BLaER1 (cell line): Measurements from ENCODE around the gene PIGV.
A peak's percentile ranks its signal among the peaks of the same experiment; 100 is the strongest.
"Not testable (repeated sequence)": the region's sequence is repeated elsewhere in the genome, so short reads cannot be mapped to it uniquely, and the experiment has no call there.

Experiments used
- H3K27ac ChIP-seq: shearing (Covaris generic); formaldehyde crosslinking; 2 replicates; pipeline ENCODE4 v1.8.1; 2022
- H3K27me3 ChIP-seq: shearing (Covaris generic); formaldehyde crosslinking; 2 replicates; pipeline ENCODE4 v1.8.1; 2022
- H3K36me3 ChIP-seq: shearing (Covaris generic); formaldehyde crosslinking; 2 replicates; pipeline ENCODE4 v1.8.1; 2022
- H3K4me1 ChIP-seq: shearing (Covaris generic); formaldehyde crosslinking; 2 replicates; pipeline ENCODE4 v1.8.1; 2022
- H3K4me2 ChIP-seq: shearing (Covaris generic); formaldehyde crosslinking; 2 replicates; pipeline ENCODE4 v1.8.1; 2022
- H3K4me3 ChIP-seq: shearing (Covaris generic); formaldehyde crosslinking; 2 replicates; pipeline ENCODE4 v1.8.1; 2022
- H3K9ac ChIP-seq: shearing (Covaris generic); formaldehyde crosslinking; 2 replicates; pipeline ENCODE4 v1.8.1; 2022
- H3K9me3 ChIP-seq: shearing (Covaris generic); formaldehyde crosslinking; 2 replicates; pipeline ENCODE4 v1.8.1; 2022
- H4K20me1 ChIP-seq: shearing (Covaris generic); formaldehyde crosslinking; 2 replicates; pipeline ENCODE4 v1.8.1; 2022
- Cebpa-rat ChIP-seq: shearing (Covaris generic); IDR thresholded peaks from 2 replicates; pipeline ENCODE4 v1.8.1; 2022

The PIGV gene

DNA sequence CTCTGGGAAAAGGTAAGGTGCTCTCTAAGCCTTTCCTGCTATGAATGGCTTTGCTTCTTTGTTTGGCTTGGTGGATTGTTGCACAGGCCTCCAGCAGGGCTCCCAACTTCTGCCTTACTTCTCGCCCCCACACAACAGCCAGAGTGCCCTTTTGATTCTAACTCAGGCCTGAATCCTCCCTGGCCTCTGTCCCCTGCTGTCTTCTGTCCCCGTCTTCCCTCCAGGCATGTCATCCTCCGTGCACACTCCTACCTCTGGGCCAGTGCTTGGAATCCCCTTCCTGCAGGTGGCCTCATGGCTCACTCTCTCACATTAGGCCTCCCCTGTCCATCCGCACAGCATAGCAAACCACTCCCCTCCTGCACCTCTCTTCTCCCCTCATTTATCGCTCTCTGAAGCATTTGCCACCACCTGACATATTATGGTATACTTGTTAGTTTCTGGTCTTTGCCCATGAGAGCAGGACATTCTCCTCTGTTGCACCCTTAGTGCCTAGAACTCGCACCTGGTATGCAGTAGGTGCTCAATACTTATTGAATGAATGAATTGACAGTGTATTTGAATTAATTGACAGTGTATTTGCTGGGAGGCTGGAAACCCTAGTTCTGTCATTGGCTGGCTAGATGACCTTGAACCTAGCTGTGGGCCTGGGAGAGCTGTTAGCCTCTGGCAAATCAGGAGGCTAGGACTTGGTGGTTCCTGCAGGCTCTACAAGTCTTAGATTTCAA lies 41.6 kb downstream of the PIGV start:
- peaks cover 61% of the 10 kb centered on the region for H4K20me1 ChIP-seq
- H3K4me3 ChIP-seq = no peak overlapping the region
- H3K9ac ChIP-seq = peak overlapping the region; percentile 33
- peaks cover 47% of the 10 kb centered on the region for H3K36me3 ChIP-seq
- no peak for TF ChIP-seq Cebpa-rat
- 0 out of 2 replicates have a peak overlapping the region, but pooled peaks have one; percentile 18 for H3K27ac ChIP-seq
- no peaks in the 10 kb centered on the region for H3K9me3 ChIP-seq
- peaks cover 75% of the 10 kb centered on the region for H3K4me1 ChIP-seq
- no peaks in the 10 kb centered on the region for H3K27me3 ChIP-seq
- peak overlapping the region; percentile 97 for H3K4me2 ChIP-seq

DNA sequence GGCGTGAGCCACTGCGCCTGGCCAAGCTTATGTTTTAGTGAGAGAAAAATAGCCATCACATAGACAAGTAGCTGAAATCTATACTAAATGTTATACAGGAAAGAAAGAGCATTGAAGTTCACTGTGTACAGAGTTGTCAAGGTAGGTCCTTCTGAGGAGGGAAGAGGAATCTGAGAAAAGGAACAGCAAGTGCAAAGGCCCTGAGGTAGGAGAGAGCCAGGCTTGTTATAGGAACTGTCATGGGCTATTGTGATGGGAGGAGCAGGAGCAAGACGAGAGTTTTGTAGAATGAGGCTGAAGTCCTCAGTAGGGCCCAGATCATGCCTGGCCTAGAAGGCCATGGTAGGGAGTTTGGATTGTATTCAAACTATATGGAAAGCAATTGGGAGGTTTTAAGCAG lies 43.3 kb downstream of the PIGV start:
- Histone ChIP-seq H3K36me3 (peaks cover 64% of the 10 kb centered on the region), H3K4me2 (no peak overlapping the region), H3K4me3 (no peak overlapping the region), H4K20me1 (peaks cover 61% of the 10 kb centered on the region), H3K27ac (no peak overlapping the region), H3K27me3 (no peaks in the 10 kb centered on the region), H3K9me3 (no peaks in the 10 kb centered on the region), H3K9ac (no peak overlapping the region), H3K4me1 (peaks cover 69% of the 10 kb centered on the region)
- no peak for TF ChIP-seq Cebpa-rat

DNA sequence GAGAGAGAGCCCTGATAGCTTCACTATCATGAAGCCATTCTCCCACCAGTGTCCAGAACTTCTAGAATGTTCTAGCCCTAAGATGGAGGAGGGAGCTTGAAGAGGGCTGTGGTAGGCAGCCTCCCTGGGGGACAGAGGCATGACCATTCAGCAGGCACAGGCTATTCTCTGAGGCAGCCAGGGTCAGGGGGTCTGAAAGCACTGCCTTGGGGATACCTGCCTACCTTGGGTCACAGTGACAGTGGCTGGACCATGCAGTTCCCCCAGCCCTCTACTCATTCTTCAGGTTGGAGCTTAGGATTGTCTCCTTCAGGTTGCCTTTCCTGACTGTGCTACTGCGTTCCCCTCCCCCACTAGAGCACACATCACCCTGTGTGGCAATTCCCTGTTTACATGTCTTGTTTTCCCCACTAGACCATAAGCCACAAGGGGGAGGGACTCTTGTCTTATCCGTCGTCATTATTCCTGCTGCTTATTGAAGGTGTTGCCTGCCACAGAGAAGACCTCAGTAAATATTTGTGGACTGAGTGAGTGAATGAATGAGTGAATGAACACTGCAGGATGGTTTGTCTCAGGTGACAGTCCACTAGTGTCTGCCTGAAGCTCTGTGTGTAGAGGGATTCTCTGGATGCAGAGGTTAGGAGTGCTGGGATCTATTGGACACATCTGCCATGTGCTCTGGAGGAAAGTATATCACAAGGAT lies 43.9 kb downstream of the PIGV start:
- peak overlapping the region; percentile 25; the same call in 1 of the 2 replicates for H3K9ac ChIP-seq
- H3K27me3 ChIP-seq = no peaks in the 10 kb centered on the region
- H3K4me1 ChIP-seq = peaks cover 67% of the 10 kb centered on the region
- 0 out of 2 replicates have a peak overlapping the region, but pooled peaks have one; percentile 29 for H3K27ac ChIP-seq
- no peak overlapping the region; the same call in 1 of the 2 replicates for H3K4me2 ChIP-seq
- no peak for TF ChIP-seq Cebpa-rat
- H3K4me3 ChIP-seq = no peak overlapping the region
- H3K9me3 ChIP-seq = no peaks in the 10 kb centered on the region
- H4K20me1 ChIP-seq = peaks cover 61% of the 10 kb centered on the region
- peaks cover 71% of the 10 kb centered on the region for H3K36me3 ChIP-seq

DNA sequence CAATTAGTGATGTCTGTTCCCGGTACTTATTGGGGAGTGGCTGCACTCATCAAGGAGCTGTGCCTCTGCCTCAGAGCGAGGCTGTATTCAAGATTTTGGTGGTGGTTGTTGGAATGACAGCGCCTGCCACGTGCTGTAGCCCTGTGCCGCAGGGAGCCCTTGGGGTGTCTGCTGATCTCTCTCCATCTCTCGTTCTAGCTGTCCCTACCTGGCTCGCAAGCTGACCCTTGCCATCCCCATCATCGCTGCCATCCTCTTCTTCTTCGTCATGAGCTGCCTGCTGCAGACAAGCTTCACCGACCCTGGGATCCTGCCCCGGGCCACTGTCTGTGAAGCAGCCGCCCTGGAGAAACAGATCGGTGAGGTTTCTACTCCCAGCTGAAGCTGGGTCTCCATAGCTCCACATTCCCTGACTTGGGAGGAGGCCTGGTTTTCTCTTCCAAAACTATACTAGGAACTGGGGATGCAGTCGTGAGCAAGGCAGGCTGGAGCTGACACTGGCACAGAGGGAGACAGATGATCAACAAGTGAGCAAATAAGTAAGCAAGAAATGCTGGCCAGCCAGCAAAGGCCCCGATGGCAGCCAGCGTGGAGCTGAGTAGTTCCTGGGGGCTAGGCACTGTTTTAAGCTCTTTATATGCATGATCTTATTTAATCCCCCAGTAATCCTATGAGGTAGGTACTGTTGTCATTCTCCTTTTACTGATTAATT lies 44.7 kb downstream of the PIGV start:
- no peak for TF ChIP-seq Cebpa-rat
- peak overlapping the region; percentile 25; the same call in 1 of the 2 replicates for H3K9ac ChIP-seq
- H3K4me1 ChIP-seq = peaks cover 65% of the 10 kb centered on the region
- peaks cover 58% of the 10 kb centered on the region for H4K20me1 ChIP-seq
- H3K27ac ChIP-seq = no peak overlapping the region
- H3K4me2 ChIP-seq = peak overlapping the region; percentile 88
- H3K27me3 ChIP-seq = no peaks in the 10 kb centered on the region
- H3K4me3 ChIP-seq = no peak overlapping the region
- no peaks in the 10 kb centered on the region for H3K9me3 ChIP-seq
- peaks cover 74% of the 10 kb centered on the region for H3K36me3 ChIP-seq

DNA sequence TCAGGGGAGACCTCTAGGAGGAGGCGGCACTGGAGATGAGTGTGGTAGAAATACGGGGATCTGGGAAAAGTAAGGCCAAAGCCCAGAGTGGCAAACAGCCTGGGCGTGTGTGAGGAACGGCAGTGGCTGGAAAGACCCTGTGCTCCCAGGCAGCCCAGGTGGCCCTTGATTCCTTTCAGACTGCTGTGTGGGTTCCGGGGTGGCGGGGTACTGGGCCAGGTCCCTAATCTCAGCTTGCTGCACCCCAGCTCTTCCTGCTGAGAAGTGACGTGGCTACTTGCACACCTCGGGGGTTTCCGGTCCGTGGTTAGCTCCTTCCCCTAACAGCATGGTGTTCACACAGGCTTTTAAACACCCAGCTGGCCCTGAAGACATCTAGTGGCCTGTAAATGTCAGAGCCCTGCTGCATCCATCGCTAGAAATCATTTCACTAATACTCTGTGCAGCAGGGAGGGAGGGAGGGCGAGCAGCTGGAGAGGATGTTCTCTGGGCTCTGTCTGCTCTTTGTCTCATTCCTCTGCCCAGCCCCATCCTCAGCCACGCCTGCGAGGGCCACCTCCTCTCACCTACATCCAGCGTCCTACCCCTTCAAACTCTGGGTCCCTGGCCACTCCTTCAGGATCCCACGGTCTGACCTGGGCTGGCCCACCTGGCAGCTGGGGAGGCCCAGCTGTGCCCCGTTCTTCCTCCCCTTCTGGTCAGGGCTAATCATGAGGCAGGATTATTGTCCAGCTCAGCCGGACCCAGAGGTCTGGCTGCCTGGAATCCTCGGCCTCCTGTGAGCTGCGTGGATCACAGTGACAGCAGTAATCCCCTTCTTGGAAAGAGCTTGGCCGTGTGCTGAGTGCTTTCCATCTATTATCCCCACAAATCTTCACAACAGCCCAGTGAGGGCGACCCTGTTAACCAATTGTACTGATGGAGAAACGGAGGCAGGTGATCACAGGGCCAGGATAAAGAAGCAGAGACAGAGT lies 46.0 kb downstream of the PIGV start:
- H3K27me3 ChIP-seq = no peaks in the 10 kb centered on the region
- H4K20me1 ChIP-seq = peaks cover 52% of the 10 kb centered on the region
- H3K27ac ChIP-seq = peak overlapping the region; percentile 82
- no peaks in the 10 kb centered on the region for H3K9me3 ChIP-seq
- peaks cover 53% of the 10 kb centered on the region for H3K4me1 ChIP-seq
- H3K4me3 ChIP-seq = no peak overlapping the region
- H3K36me3 ChIP-seq = peaks cover 87% of the 10 kb centered on the region
- H3K9ac ChIP-seq = peak overlapping the region; percentile 68
- no peak for TF ChIP-seq Cebpa-rat
- H3K4me2 ChIP-seq = peak overlapping the region; percentile 88

DNA sequence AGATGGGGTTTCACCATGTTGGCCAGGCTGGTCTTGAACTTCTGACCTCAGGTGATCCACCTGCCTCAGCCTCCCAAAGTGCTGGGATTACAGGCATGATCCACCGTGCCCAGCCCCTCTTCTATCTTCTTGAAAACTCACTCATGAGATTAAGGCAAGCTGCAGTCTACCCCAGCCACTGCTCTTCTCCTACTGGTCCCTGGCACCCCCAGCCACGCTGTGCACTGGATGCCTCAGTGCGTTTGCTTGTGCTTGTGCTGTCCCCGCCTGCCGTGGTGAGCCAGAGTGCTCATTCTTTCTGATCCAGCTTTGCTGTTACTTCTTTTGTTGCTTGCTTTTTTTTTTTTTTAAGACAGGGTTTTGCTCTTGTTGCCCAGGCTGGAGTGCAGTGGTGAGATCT lies 49.9 kb downstream of the PIGV start:
- H3K36me3 ChIP-seq = peaks cover 92% of the 10 kb centered on the region

DNA sequence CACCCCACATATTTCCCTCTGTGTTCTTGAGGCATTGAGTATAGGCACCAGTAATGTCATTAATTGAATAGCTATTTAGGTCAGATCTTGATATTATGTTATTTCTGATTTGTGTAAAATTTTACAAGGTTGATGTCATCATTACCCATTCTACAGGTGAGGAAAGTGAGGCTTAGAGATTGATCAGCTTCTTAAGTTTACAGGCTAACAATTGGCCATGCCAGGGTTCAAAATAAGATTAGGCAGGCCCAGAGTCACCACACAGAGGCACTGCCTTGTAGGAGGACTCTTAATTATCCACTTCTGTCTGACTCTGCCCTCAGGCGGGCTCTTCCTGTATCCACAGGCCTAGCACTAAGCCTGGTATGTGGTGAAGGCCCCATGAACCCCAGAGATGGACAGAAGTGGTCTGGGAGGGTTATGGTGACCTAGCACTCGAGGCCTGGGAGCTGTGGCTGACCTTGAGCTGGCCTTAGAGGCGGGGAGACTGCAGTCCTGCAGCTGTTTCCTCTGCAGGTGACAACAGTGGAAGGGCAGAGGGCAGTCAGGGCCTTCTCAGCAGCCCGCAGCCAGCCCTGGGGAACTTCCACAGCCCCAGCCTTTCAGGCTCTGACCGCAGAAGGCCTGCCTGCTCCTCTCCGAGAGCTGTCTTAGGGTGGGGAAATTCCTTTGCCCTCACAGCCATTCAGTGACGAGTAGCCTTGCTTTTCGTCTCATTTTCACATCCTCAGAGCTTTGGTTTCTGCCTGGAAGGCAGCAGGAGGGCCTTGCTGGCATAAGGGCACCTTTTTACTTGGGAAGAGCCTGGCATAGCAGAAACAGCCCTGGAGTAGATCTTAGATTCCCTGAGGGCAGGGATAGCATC lies 51.0 kb downstream of the PIGV start:
- Histone ChIP-seq H3K9ac (peak overlapping the region; percentile 38; the same call in 1 of the 2 replicates), H3K4me3 (no peak overlapping the region), H3K27me3 (no peaks in the 10 kb centered on the region), H3K9me3 (no peaks in the 10 kb centered on the region), H3K4me1 (peaks cover 11% of the 10 kb centered on the region), H3K27ac (no peak overlapping the region), H3K36me3 (peaks cover 95% of the 10 kb centered on the region), H4K20me1 (peaks cover 16% of the 10 kb centered on the region), H3K4me2 (no peak overlapping the region)
- no peak for TF ChIP-seq Cebpa-rat

More for the DNA sequence above, 49.9 kb downstream of the PIGV start:
- Histone ChIP-seq H3K4me1 (peaks cover 21% of the 10 kb centered on the region), H4K20me1 (peaks cover 25% of the 10 kb centered on the region)
- H3K27me3 ChIP-seq, H3K9me3 ChIP-seq, H3K27ac ChIP-seq, H3K9ac ChIP-seq, H3K4me2 ChIP-seq, H3K4me3 ChIP-seq: not testable (repeated sequence)

DNA sequence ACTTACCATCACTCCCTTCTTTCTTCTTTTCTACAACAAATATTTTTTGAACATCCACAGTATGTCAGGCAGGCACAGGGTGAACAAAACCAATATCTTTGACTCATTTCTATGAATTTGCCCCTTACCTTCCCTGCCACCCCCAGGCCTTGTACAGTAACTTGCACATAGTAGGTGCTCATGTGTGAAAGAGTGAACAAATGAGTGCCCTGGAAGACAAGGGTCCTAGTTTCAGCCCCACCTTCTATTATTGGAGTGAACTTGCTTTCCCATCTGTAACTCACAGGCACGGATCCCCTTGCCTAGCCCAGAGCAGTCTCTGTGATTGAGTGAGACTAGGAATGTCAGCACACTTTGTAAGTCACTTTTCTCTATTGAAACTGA lies 51.6 kb downstream of the PIGV start:
- Histone ChIP-seq H3K36me3 (peaks cover 96% of the 10 kb centered on the region), H3K9ac (peak overlapping the region; percentile 38; the same call in 1 of the 2 replicates)

More for the DNA sequence above, 51.6 kb downstream of the PIGV start:
- Histone ChIP-seq H3K27ac (no peak overlapping the region), H3K4me3 (no peak overlapping the region), H4K20me1 (peaks cover 16% of the 10 kb centered on the region), H3K27me3 (no peaks in the 10 kb centered on the region), H3K4me1 (peaks cover 5% of the 10 kb centered on the region), H3K9me3 (no peaks in the 10 kb centered on the region), H3K4me2 (no peak overlapping the region)
- no peak for TF ChIP-seq Cebpa-rat
